HepG2 (cell line): Measurements from ENCODE around the gene SAE1. TPM values are rescaled to one million over a fixed set of nuclear protein-coding genes. Genes with fewer than 3 reads are reported as not detected.
A peak's percentile ranks its signal among the peaks of the same experiment; 100 is the strongest.

Experiments
- AGO2 ChIP-seq: fragments of 200-400 bp; formaldehyde crosslinking; optimal IDR thresholded peaks from 2 replicates; pipeline ENCODE3; 2017; ENCODE audit warnings: mild to moderate bottlenecking, low read depth, low read length, moderate library complexity
- ARHGAP35 ChIP-seq: sonication (generic); formaldehyde crosslinking; IDR thresholded peaks from 2 replicates; pipeline ENCODE4 v1.9.0; 2022; ENCODE audit warnings: mild to moderate bottlenecking, inconsistent platforms, moderate library complexity, missing genetic modification reagents, borderline replicate concordance
- ATF7 ChIP-seq, 2 experiments: fragments of 450-650 bp in 1 of 2; sonication (generic) in 1 of 2; formaldehyde crosslinking in 1 of 2; IDR thresholded peaks; 2 replicates each; pipeline versions ENCODE4 v1.4.0 to v1.6.1; 2016 to 2020; ENCODE audit warnings: antibody characterized with exemption in 1 of 2, mild to moderate bottlenecking in 1 of 2, missing genetic modification reagents in 1 of 2
- ATM ChIP-seq: fragments of 450-650 bp; IDR thresholded peaks from 2 replicates; pipeline ENCODE4 v1.7.1; 2017; ENCODE audit warnings: mild to moderate bottlenecking, borderline replicate concordance
- DNMT1 ChIP-seq: sonication (generic); formaldehyde crosslinking; IDR thresholded peaks from 2 replicates; pipeline ENCODE4 v1.5.1; 2020; ENCODE audit warnings: mild to moderate bottlenecking, missing genetic modification reagents
- HES4 ChIP-seq: sonication (generic); formaldehyde crosslinking; IDR thresholded peaks from 2 replicates; pipeline ENCODE4 v1.9.0; 2021; ENCODE audit warnings: mild to moderate bottlenecking, missing genetic modification reagents, borderline replicate concordance
- HMG20B ChIP-seq: conservative IDR thresholded peaks from 2 replicates; pipeline ENCODE4 v1.6.1; 2016; ENCODE audit warnings: missing genetic modification reagents, missing compliant biosample characterization
- IRX3 ChIP-seq: sonication (generic); formaldehyde crosslinking; IDR thresholded peaks from 2 replicates; pipeline ENCODE4 v1.8.1; 2023; ENCODE audit warnings: mild to moderate bottlenecking, low read depth, missing genetic modification reagents, borderline replicate concordance
- KDM5A ChIP-seq: fragments of 200-600 bp; sonication (generic); IDR thresholded peaks from 2 replicates; pipeline ENCODE4 v1.7.0; 2018; ENCODE audit warnings: antibody characterized with exemption, mild to moderate bottlenecking, low read length, borderline replicate concordance
- KMT2B ChIP-seq: IDR thresholded peaks from 2 replicates; pipeline ENCODE4 v1.6.1; 2016; ENCODE audit warnings: missing genetic modification reagents, missing compliant biosample characterization
- RELA ChIP-seq: sonication (generic); formaldehyde crosslinking; IDR thresholded peaks from 2 replicates; pipeline ENCODE4 v1.4.0; 2020; ENCODE audit warnings: missing genetic modification reagents
- SIX1 ChIP-seq: sonication (generic); formaldehyde crosslinking; IDR thresholded peaks from 2 replicates; pipeline ENCODE4 v1.4.0; 2020; ENCODE audit warnings: missing genetic modification reagents, borderline replicate concordance
- SOX6 ChIP-seq, 2 experiments: fragments of 450-650 bp in 1 of 2; sonication (generic) in 1 of 2; formaldehyde crosslinking in 1 of 2; IDR thresholded peaks; 2 replicates each; pipeline versions ENCODE4 v1.4.0 to v1.6.1; 2017 to 2020; ENCODE audit warnings: antibody characterized with exemption in 1 of 2, mild to moderate bottlenecking in 1 of 2, missing genetic modification reagents in 1 of 2
- ZNF230 ChIP-seq: sonication (generic); formaldehyde crosslinking; IDR thresholded peaks from 2 replicates; pipeline ENCODE4 v1.4.0; 2020; ENCODE audit warnings: mild to moderate bottlenecking, missing genetic modification reagents
- ZNF264 ChIP-seq: sonication (generic); formaldehyde crosslinking; IDR thresholded peaks from 2 replicates; pipeline ENCODE4 v1.4.0; 2020; ENCODE audit warnings: missing genetic modification reagents
- ZNF33B ChIP-seq: sonication (generic); formaldehyde crosslinking; IDR thresholded peaks from 2 replicates; pipeline ENCODE4 v1.5.1; 2020; ENCODE audit warnings: mild to moderate bottlenecking, missing genetic modification reagents
- ZNF577 ChIP-seq: sonication (generic); formaldehyde crosslinking; IDR thresholded peaks from 2 replicates; pipeline ENCODE4 v1.4.0; 2020; ENCODE audit warnings: mild to moderate bottlenecking, low read depth, missing genetic modification reagents, borderline replicate concordance
- ZNF614 ChIP-seq: IDR thresholded peaks from 2 replicates; pipeline ENCODE4 v1.6.1; 2018; ENCODE audit warnings: missing biosample characterization, missing genetic modification reagents, inconsistent platforms, borderline replicate concordance
- ZNF850 ChIP-seq: sonication (generic); formaldehyde crosslinking; conservative IDR thresholded peaks from 2 replicates; pipeline ENCODE4 v1.9.0; 2021; ENCODE audit warnings: mild to moderate bottlenecking, missing genetic modification reagents
- polyA plus RNA-seq, 8 experiments: library from polyadenylated mRNA; depleted of rRNA in 3 of 8; stranded (reverse) in 7 of 8; unstranded in 1 of 8; fragments of >200 nt; fragmentation: Illumina TruSeq in 4 of 8; extraction: Trizol in 4 of 8; gene quantifications; 2 replicates each; pipeline versions ENCODE4 v1.2.1 to v1.2.3, GENCODE V29; 2011 to 2016; ENCODE audit warnings: low read depth in 4 of 8, missing spikeins in 1 of 8, mixed read lengths in 1 of 8; ENCODE audit not compliant: insufficient read depth in 1 of 8
- total RNA-seq, 5 experiments: library from RNA; depleted of rRNA; stranded (reverse); fragments of >200 nt; fragmentation: Illumina TruSeq; extraction: Trizol; gene quantifications; 2 replicates each; pipeline ENCODE4 v1.2.3, GENCODE V29; 2016; ENCODE audit warnings: low read depth in 1 of 5
- TF ChIP-seq, protein P1 (sequence below): sonication (generic); formaldehyde crosslinking; IDR thresholded peaks from 2 replicates; pipeline ENCODE4 v1.8.1; 2023; ENCODE audit warnings: missing genetic modification reagents, mild to moderate bottlenecking, borderline replicate concordance
- TF ChIP-seq, protein P2 (sequence below): sonication (generic); formaldehyde crosslinking; IDR thresholded peaks from 2 replicates; pipeline ENCODE4 v1.4.0; 2020; ENCODE audit warnings: missing genetic modification reagents
- TF ChIP-seq, protein P3 (sequence below): sonication (generic); formaldehyde crosslinking; IDR thresholded peaks from 2 replicates; pipeline ENCODE4 v1.4.0; 2020; ENCODE audit warnings: missing genetic modification reagents

SAE1 gene
- total and polyA plus RNA-seq, 2 of the 13 experiments (the other 11 are each of a cell fraction or from before 2014, with no cell fraction given) = 87.6 to 197 TPM

DNA sequence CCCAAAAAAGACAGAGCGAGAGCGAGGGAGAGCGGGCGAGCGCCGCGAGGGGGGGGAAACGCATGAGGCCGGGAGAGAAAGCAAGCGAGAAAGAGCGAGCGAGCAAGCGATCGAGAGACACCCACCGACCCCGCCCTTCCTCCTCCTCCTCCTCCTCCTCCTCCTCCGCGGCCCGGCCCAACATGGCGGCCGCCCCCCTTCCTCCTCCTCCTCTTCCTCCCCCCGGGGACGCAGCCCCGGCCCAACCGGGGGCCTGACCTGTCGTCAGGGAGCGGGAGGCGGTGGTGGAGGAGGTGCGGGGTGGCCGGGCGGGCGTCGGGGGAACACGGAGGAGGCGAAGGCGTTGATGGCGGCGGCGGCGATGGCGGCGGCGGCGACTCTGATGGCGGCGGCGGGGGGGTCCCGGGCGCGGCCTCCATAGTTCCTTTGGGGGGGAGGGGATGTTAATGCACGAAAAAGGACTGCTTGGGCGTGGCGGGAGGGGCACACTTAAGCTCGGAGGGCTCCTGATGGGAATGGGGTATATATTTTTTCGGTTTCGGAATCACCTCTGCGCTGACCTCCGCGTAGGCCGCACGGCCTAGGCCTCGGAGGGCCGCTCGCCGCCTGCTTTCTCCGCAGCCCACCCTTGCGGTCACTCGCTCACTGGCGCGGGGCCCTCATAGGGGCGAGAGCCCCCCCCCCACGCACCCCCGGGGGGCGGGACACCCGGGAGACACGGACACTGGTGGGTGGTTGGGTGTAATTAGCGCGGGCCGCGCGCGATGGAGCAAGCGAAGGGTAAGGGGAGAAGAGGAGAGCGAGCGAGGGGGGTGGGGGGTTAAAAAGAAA is 18.3 kb upstream of the SAE1 start (continued):
- TF ChIP-seq ARHGAP35 (peak; percentile 89; the same call in 1 of the 2 replicates), ZNF850 (peak; percentile 71; the same call in 1 of the 2 replicates), ZNF577 (no peak), ATM (no peak), KMT2B (peak; percentile 8; the same call in 1 of the 2 replicates), ZNF230 (CRISPR knock-in tag) (no peak), DNMT1 (CRISPR knock-in tag) (no peak), ZNF614 (CRISPR knock-in tag) (peak; percentile 63; the same call in 1 of the 2 replicates), SOX6 (IDR thresholded peaks at IDR 0.05) (no peak), SOX6 (CRISPR knock-in tag; IDR thresholded peaks at IDR 0.05) (no peak), HES4 (CRISPR knock-in tag) (peak; percentile 10; the same call in 1 of the 2 replicates), AGO2 (peak; percentile 99), ZNF264 (CRISPR knock-in tag) (no peak; the same call in 1 of the 2 replicates), RELA (no peak), ATF7 (IDR thresholded peaks at IDR 0.05) (no peak), ATF7 (CRISPR knock-in tag; IDR thresholded peaks at IDR 0.05) (no peak), ZNF33B (CRISPR knock-in tag) (no peak), IRX3 (CRISPR knock-in tag) (0 out of 2 replicates have a peak, but pooled peaks have one; percentile 11), KDM5A (no peak), HMG20B (CRISPR knock-in tag) (no peak), SIX1 (no peak)
- TF ChIP-seq, protein P1, sequence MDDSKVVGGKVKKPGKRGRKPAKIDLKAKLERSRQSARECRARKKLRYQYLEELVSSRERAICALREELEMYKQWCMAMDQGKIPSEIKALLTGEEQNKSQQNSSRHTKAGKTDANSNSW (CRISPR knock-in tag) = no peak; the same call in 1 of the 2 replicates
- TF ChIP-seq, protein P2, sequence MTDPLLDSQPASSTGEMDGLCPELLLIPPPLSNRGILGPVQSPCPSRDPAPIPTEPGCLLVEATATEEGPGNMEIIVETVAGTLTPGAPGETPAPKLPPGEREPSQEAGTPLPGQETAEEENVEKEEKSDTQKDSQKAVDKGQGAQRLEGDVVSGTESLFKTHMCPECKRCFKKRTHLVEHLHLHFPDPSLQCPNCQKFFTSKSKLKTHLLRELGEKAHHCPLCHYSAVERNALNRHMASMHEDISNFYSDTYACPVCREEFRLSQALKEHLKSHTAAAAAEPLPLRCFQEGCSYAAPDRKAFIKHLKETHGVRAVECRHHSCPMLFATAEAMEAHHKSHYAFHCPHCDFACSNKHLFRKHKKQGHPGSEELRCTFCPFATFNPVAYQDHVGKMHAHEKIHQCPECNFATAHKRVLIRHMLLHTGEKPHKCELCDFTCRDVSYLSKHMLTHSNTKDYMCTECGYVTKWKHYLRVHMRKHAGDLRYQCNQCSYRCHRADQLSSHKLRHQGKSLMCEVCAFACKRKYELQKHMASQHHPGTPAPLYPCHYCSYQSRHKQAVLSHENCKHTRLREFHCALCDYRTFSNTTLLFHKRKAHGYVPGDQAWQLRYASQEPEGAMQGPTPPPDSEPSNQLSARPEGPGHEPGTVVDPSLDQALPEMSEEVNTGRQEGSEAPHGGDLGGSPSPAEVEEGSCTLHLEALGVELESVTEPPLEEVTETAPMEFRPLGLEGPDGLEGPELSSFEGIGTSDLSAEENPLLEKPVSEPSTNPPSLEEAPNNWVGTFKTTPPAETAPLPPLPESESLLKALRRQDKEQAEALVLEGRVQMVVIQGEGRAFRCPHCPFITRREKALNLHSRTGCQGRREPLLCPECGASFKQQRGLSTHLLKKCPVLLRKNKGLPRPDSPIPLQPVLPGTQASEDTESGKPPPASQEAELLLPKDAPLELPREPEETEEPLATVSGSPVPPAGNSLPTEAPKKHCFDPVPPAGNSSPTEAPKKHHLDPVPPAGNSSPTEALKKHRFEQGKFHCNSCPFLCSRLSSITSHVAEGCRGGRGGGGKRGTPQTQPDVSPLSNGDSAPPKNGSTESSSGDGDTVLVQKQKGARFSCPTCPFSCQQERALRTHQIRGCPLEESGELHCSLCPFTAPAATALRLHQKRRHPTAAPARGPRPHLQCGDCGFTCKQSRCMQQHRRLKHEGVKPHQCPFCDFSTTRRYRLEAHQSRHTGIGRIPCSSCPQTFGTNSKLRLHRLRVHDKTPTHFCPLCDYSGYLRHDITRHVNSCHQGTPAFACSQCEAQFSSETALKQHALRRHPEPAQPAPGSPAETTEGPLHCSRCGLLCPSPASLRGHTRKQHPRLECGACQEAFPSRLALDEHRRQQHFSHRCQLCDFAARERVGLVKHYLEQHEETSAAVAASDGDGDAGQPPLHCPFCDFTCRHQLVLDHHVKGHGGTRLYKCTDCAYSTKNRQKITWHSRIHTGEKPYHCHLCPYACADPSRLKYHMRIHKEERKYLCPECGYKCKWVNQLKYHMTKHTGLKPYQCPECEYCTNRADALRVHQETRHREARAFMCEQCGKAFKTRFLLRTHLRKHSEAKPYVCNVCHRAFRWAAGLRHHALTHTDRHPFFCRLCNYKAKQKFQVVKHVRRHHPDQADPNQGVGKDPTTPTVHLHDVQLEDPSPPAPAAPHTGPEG (CRISPR knock-in tag) = no peak
- TF ChIP-seq, protein P3, sequence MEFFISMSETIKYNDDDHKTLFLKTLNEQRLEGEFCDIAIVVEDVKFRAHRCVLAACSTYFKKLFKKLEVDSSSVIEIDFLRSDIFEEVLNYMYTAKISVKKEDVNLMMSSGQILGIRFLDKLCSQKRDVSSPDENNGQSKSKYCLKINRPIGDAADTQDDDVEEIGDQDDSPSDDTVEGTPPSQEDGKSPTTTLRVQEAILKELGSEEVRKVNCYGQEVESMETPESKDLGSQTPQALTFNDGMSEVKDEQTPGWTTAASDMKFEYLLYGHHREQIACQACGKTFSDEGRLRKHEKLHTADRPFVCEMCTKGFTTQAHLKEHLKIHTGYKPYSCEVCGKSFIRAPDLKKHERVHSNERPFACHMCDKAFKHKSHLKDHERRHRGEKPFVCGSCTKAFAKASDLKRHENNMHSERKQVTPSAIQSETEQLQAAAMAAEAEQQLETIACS (CRISPR knock-in tag) = no peak
